GM18508 (cell line): ENCODE measurements around the gene GUCY2F.

Source experiments
- ATAC-seq: cut with Tn5 transposase; IDR thresholded peaks from one replicate; pipeline ENCODE4 v1.9.1; 2021; ENCODE audit warnings: moderate number of reproducible peaks; ENCODE audit not compliant: insufficient read depth, unreplicated experiment

The GUCY2F gene

GRCh38 chrX:109481986-109482385, at the start of gene GUCY2F:
Gene GUCY2F (minus strand): TSS chrX:109482086. CDS start chrX:109475936, 6,150 bp downstream.
- no peak for ATAC-seq

- no peak for ATAC-seq
Measured at GRCh38 chrX:109519001-109519400, 37.1 kb upstream of the GUCY2F start.

GRCh38 chrX:109511113-109511512, 29.2 kb upstream of the GUCY2F start:
- ATAC-seq, result no peak

GRCh38 chrX:109508915-109509314, 27.0 kb upstream of the GUCY2F start:
- ATAC-seq, result no peak

DNA sequence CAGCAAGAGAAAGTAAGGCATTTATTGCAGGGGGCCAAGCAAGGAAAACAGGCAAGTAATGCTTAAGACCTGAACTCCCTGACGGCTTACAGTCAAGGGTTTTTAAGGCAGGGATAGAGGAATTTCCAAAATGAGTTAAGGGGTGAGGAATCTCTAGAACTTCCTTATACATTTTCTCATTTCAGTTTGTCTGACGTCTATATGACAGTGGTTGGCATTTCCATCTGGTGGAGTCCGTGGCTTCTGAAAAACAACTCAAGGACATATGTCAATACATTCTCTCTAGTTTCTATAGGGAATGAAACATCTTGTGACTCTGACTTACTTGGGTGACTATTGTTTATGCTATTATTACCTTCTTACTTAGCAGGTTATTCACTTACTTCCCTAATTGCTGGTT, 19.3 kb upstream of the GUCY2F start:
- no peak for ATAC-seq

GRCh38 chrX:109498434-109498833, 16.5 kb upstream of the GUCY2F start:
- ATAC-seq, result no peak

- no peak for ATAC-seq
Measured at GRCh38 chrX:109489174-109489573, 7.3 kb upstream of the GUCY2F start.

GRCh38 chrX:109487640-109488039, 5.8 kb upstream of the GUCY2F start:
- ATAC-seq, result no peak

DNA sequence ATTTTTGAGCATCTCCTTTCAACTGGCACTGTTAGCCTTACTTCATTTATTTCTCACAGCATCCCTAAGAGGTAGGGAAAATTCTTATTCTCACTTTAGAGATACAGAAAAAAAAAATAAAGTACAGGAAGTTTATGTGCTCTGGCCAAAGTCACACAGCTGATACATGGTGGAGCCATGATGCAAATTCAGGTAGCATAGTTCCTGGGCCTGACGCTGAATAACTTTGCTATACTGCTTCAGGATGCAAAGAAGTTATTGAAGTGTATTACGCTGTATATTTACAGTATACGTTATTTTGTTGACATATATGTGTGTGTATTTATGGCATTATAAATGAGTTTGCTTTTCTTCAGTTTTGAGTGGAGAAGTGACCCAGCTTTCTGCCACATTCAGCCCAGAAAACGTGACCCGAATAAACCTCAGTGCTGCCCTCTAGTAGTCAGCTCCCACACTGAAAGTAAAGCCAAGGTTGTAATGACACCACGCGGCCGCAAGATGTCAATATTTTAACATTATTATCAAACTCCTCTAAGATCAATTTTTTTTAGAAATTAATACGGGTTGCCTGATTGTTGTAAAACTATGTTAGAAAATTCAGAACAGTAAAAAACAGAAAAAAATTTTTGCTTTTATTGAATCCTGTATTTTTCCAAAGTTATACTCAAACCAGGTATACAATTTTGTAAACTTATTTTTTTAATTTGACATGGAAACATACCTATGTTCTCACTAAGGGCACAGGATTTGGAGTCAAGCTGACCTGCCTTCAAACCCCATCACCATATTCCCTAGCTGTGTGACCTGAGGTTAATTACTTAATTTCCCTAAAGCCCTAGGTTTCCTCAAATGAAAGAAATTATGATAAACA, 3.8 kb upstream of the GUCY2F start:
- peak; percentile 66 for ATAC-seq

DNA sequence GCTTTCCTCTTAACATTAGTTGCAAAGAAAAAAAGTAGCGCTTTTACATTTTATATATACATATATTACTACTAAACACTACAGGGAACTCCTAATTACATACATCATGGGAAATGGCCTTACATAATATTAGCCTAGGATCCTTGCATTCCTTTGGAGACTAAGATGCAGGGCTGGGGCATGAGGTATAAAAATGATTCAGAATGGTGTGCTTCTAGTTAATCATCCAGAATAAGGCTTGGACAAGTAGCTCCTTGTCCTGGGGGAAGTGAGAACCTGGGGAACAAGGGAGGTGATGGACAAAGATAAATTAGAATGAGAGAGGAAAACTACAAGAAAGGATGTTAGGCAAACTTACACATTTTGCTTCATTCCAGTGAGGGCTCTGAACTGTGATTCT, 3.0 kb upstream of the GUCY2F start:
- ATAC-seq, result no peak

DNA sequence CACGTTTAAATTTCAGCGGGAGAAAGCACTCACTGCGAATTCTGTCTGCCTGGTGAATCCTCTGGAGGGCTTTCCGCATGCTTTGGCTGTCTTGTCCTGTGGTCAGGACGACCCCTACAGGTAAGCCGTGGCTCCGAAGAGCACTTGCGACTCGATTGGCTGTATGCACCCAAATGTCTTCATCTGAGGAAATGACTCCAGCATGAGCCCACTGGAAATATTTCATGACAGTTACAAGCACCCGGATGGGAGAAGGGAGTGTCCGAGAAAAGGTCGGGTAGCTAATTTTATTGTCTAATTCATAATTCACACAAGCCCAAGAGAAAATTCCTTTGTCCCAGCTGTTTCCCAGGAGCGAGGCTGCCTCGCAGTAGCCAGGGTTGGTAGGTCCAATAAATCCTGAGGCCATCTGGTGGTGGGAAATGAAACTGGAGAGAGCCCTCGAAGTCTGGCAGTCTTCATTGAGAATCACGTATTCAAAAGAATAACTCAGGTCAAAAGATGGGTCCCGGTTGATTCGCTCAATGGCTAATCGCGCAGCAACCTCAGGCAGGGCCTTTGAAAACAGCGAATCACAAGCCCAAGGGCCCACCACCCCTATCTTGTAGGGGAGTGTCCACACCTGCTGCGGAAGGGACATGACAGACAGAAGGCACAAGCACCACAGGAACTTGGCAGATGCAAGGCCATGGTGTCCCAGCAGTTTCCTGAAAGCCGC, 6.6 kb downstream of the GUCY2F start:
- ATAC-seq, result no peak

DNA sequence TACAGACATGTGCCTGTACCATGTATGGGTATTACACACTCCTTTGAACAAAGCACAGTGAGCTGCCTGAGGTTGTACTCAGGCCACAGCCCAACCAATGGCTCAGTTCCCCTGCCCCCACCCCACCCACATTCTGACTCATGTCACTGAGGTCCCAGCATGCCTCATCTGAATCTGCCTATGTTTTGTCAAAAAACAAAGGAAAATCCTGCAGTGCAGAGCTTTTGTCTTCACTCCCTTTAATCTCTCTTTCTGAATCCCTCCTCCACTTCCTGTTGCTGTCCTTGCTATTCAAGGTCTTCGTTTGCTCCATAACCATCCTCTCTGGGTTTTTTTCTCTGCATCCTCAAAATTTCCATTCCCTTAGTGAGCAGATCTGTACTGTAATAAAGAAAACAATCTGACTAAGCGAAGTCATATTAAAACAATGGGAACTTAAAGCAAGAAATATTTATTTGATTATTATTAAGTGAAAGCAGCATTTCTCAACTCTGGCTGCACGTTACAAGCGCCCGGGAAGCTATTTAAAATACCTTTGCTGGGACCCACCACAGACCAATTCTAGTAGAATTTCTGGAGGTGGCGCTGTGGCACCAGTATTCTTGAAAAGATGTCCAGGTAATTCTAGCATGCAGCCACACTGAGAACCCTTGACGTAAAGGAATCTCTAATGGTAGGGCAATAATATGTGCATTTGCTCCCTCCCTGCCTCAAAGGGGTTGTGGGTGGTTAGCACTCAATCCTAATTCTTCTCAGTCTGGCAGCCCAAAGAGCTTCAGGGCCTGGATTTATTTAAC, 8.7 kb downstream of the GUCY2F start:
- no peak for ATAC-seq

DNA sequence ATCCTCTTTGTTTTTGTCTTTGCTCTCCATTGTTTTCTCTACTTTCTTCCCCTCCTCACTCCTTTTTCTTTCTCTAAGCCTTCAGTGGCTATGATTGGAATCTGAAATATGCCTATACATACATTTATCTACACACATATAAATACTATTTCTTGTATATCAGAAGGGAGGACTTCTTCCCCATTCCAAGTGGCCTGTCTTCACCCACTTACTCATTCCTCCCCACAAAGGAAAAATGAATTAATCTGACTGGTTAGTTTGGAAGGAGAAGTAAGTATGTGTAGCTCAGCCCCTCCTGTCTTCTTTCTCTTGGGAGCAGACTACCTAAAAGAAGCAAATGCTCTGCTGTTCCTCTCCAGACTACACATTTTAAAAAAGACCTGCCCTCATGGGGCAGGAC, 17.7 kb downstream of the GUCY2F start:
- no peak for ATAC-seq

DNA sequence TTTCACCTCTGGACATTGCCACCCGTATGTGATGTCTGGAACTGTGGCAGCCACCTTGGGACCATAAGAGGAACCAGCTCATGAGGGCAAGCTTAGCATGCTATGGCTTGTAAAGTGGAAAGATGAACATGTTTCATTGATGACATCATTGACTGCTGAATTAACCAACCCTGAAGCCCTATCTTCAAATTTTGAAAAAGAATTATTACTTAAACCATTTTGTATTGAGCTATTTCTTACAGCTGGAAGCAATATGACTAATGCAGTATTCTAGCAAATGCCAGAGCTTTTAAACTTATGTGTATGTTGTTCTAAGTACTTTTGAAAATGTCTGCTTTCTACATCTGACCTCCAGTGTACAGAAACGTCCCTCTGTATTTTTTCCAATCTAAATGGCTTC, 18.1 kb downstream of the GUCY2F start:
- no peak for ATAC-seq

DNA sequence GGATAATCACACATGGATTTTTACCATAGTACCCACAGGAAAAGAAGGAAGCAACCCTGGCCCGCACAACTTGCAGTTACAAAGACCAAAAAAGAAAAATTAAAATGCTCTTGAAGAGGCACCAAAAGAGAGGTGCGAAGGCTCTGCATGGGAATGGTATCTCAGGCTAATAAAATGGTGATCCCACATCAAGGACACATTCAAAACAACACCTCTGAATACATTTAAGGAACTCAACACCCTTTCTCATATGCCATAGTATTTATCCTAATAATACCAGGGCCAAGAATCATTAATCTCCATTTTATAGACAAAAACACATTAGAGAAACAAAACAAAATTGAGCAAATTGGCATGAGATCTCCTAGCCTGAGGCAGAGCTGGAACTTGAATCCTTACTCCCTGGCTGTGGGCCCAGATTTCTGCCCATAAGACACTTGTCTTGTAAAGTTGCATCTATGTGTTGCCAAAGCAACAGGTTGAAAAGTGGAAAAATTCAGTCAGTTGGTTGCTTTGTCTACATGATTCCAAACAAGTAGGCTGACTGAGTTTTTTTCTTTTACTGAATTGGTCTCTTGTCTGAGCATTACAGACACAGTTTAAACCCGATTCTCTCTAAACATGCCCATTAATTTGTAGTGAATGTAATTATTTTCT, 33.5 kb downstream of the GUCY2F start:
- no peak for ATAC-seq

- ATAC-seq, result no peak
Measured at GRCh38 chrX:109441266-109441665, 40.6 kb downstream of the GUCY2F start.

DNA sequence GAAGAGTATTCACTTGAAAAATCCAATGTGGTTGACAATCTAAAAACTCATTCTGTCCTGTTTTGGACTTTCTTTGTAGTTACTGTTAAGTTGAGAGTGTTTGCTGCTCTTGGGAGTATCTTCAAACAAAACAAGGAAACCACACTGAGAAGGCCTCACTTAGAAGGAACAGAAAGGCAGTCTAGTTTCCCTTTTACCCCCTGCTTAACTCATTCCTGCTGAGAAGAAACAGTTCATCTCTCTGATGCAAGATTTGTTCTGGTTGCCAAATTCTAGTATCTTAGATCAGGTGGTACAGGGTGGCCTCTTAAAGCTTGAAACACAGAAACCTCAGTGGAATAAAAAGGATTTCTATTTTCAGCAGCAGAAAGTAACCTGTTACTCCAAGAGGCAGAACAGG, 41.4 kb downstream of the GUCY2F start:
- ATAC-seq, result no peak

- ATAC-seq, result no peak
Measured at GRCh38 chrX:109409181-109409580, 72.7 kb downstream of the GUCY2F start.

DNA sequence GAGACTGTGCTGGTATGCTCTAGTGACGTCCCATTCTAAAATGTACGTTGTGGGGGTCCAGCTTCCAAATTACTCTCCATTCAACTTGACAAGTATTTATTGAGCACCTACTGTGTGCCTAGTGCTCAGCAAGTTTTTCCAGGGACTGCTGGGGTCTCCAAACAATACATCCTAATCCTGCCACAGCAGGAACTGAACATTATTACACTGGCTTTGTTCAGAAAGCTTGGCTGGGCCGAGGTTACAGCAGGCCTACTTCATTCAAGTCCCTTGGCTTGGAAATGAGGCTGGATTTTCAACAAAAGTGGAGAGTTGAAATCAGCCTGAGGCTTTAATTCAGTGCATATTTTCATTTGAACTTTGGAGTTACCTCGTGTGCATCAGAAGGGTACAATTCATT, 78.0 kb downstream of the GUCY2F start:
- ATAC-seq, result no peak

DNA sequence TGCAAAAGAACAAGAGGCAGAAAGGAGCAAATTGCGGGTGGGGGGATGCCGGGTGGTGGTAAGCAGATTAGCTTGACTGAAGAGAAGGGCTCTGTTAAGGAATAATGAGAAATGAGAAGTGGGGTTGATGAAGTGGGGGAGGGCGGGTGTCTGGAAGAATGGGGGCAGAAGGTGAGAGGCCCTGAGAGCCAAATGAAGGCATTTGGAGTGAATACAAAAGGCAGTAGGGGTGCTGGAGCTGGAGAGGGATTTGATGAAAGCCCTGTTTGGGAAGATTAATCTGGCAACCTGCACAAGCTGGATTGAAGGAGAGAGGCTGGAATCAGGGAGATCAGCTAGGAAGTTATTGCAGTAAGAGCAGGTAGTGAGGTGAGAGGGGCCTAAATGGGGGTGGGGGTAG, 82.1 kb downstream of the GUCY2F start:
- ATAC-seq, result no peak
